Fibroblast of skin of right biceps (primary cell): ENCODE measurements around the gene SS18.

Experiments used
- DNase-seq: peaks from one replicate; pipeline ENCODE4 v3.0.0-alpha.2; 2013

SS18 gene

DNA sequence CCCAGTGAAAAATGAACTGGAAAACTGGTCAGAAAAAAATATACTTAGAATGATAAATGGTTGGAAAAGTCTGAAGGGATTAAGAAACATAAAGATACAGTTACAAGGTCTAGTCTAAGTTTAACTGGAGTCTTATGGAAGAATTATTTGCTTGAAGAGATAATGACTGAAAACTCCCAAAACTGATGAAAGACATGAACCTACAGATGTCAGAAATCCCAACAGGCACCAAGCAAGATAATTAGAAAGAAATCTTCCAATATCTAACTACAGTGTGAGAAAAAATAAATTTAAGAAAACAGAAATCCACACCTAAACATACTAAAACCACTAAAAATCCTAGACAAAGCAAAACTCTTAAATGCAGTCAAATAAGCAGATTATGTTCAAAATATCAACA is 19.4 kb downstream of the SS18 start:
- no peak for DNase-seq

GRCh38 chr18:26059357-26059756 is 31.1 kb downstream of the SS18 start:
- no peak for DNase-seq

DNA sequence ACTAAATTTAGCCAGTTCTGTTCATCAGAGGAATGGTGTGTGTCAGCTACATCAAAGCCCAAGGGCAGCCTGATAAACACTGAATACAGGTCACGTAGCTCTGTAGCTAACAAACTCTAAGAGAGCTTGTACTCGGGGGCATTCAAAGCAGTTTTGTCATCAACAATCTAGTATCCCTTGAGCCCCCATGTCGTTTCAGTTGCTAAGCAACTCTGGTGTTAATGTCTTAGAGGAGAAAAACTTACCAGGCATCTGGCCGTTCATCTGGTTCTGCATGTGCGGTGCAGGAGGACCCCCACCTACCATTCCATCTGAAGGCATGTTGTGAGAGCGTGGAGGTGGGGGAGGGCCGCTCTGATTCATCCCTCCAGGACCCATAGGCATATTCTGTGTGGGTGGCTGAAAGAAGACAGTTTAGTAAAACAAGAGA is 33.1 kb downstream of the SS18 start:
- peak; percentile 61 for DNase-seq

GRCh38 chr18:26056291-26056690 is 34.1 kb downstream of the SS18 start:
- peak; percentile 46 for DNase-seq

DNA sequence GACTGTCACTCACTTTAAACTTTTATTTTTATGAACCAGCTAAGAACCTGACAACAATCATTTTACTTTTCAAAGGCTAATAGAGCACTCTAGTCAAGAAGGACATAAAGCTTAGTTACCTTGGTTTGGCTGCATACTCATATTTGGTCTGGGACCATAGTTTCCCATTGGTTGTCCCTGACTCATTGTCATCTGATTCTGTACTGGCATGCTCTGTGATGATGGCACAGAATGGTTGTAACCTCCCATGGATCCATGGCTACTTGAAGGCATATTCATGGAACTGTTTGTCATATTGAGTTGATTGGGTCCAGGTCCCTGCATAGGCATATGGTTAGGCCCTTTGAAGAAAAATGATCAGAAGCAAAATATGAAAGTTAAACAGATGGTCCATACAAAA is 37.9 kb downstream of the SS18 start:
- DNase-seq, result peak; percentile 4

DNA sequence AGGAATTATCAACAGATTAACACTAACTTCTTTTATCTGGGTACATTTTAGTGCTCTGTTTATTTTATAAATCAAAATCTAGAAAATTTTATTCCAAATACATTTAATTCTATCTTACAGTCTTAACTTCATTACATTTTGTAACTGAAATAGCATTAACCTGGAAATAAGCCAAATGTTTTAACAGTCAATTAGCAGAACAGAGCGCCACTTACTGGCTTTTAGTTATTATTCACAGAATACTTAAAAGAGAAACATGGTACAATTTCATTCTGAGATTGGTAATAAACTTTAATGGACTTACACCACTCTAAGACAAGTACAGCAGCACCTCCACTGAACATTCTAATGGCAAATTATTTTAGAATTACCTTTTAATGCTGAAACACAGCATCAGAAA is 38.6 kb downstream of the SS18 start:
- no peak for DNase-seq

DNA sequence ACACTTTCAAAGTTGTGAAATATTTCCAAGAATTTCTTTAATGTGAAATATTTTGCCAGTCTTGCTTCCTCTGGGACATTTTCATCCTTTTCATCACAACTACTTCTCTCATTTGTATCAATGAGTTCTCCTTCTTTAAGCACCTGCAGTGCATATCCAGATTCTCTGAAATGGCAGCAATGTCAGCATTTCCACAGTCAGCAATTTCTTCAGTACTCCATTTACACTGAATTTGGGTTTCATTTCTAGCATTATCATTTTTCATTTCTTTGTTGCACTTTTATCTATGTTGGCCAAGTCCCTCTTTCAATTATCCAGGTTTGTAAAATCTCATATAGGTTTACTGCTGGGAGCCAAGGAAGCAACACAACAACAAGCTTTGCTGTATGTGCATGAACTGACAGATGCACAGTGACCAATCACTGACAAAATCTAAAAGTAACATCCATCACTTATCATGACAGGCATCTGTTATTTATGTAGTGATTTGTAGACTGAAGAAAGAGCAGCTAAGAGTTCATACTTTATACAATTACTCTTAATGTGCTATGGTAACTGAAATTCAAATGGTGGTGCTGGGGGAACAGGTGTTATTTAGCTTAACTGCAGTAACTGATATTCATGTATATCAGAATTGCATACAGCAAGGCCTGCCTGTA is 43.9 kb downstream of the SS18 start:
- no peak for DNase-seq

DNA sequence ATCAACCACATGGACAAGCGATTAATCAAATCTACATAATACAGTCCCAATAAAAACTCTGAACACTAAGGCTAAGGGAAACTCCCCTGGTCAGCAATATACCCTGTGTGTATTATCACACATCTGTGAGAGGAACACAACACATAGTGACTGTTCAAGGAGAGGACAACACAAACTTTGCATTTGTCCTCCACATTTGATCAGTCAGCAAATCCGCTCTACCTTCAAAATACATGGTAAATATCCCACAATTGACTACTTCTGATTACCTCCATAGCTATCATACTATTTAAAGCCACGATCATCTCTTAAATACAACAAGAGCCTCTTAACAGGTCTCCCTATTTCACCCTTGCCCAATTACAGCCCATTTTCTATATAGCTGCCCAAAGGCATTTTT is 45.6 kb downstream of the SS18 start:
- no peak for DNase-seq

GRCh38 chr18:26040051-26040656 is 50.3 kb downstream of the SS18 start:
- DNase-seq, result no peak

DNA sequence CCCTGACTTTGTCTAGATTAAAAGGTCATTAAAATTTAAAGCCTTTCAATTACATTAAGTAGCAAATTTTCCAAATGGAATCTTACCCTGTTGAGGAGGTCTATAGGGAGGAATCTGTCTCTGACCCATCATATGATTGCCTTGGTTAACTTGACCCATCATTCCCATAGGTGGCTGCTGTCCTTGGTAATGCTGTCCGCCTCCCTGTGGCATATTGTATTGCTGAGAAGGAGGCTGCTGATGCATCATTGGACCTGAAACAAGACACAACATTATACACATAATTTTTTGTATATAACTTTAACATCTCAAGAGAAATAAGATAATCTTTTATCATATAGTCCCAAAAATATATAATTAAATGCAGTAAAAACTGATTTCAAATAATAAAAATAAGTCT is 51.2 kb downstream of the SS18 start:
- DNase-seq, result no peak

DNA sequence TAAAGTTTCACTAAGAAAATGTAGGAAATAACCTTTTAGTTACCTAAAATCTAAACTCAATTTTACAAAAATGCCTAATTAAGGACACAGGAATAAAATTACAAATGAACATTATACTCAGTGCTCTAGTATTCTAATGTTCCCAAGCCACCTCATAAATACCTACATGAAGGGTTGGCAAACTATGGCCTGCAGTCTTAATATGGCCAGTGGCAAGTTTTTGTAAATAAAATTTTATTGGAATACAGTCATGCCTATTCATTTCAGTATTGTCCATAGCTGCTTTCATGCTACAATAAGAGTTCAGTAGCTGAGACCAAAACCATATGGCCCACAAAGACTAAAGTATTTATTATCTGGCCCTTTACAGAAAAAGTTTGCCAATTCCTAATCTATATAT is 53.8 kb downstream of the SS18 start:
- DNase-seq, result no peak

- no peak for DNase-seq
Measured at GRCh38 chr18:26034850-26035497, 55.4 kb downstream of the SS18 start.

DNA sequence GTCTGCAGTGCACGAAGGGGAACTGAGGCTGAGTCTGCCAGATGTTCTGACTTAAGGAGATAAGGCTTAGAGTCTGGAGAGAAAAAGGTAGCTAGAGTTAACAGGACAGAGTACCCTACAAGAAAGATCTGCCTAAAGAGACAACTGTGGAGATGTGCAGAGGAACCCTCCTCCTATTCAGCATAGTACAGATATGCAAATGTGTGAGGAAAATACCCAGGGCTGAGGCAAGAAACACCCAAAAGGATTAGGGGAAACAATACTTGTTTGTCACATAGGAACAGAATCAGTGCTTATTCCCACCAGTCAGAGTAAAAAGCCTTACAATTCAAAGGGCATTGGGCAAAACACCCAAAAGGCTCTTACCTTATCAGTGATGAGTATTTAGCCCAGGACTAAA is 67.8 kb downstream of the SS18 start:
- DNase-seq, result no peak

- no peak for DNase-seq
Measured at GRCh38 chr18:26021061-26021754, 69.2 kb downstream of the SS18 start.

GRCh38 chr18:26017929-26018328 is 72.5 kb downstream of the SS18 start:
- DNase-seq, result no peak

DNA sequence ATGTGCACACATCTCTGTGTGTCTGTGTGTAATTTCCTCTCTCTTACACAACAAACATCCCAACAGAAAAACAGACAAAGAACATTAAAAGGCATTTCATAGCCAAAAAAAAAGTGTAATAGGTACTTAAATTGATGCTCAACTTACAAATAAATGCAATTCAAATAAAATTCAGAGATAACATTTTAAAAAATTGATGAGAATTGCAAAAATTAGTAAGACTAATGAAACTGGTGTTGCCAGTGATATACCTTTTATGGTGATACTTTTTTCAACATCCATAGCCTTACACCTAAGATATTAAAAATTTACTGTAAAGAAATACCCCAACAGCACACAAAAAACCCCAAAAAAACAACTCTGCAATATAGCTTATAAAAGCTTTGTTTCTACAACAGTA is 76.0 kb downstream of the SS18 start:
- no peak for DNase-seq

DNA sequence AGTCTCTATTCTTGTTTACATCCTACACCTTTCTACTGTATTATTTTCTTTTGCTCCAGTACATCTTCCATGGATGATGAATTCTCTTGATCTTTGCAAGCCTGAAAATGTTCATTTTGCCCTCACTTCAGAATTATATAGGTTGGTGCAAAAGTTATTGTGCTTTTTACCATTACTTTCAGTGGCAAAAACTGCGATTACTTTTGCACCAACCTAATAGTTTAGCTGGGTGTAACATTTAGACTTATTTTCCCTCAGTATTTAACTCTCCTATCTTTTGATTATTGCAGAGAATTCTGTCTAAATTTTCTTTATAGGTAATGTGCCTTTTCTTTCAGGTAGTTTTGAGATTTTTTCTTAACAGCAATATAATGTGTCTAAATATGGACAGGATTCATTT is 81.8 kb downstream of the SS18 start:
- DNase-seq, result no peak

DNA sequence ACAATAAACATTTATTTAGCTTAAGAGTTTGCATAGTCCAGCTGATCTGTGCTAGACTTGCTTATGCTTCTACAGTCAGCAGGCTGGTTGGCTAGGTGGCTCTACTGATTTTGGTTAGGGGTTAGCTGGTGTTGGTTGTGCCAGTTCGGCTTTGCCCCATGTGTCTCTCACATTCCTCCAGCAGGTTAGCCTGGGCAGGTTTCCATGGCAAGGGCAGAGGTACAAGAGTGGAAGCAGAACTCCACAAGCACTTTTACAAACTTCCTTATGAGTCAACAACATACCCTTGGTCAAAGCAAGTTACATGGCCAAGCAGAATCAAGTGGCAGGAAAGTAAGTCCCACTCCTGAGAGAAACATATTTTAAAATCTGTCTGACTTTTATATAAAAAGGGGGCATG is 82.3 kb downstream of the SS18 start:
- DNase-seq, result no peak

DNA sequence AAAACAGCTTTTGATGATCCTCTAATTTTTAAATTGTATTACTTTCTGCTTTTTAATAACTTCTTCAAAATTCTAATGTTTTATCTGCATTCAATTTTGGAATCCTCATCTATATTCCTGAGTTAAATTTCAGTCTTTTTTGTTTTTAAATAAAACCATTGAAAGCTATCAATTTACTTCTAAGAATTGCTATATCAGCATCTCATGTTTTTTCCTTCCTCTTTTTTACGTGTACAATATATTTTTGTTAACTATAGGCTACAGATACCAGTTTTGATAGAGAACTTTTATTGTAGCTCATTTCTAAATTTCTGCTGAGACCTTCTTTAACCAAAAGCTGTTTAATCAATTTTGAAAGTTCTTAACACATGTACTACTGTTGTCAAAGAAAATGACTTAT is 84.5 kb downstream of the SS18 start:
- no peak for DNase-seq

- DNase-seq, result no peak
Measured at GRCh38 chr18:26004832-26005231, 85.6 kb downstream of the SS18 start.

DNA sequence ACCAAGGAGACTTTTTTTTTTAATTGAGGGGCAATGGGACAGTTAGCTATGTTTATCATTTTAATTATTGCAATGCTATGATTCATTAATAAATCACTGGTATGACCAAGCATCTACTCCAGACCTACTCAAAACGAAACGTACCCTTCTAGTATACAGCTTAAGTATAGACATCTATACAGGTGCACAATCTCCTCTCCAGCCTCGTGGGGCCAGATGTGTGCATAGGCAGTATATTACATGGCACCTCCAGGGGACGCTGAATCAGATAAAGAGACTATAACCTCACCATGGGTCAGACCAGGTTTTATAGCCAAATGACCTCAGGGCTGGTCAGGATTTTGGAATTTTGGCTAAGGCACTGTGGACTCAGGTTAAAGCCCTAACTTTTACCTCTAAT is 86.6 kb downstream of the SS18 start:
- DNase-seq, result no peak

- DNase-seq, result no peak
Measured at GRCh38 chr18:26003356-26003755, 87.1 kb downstream of the SS18 start.

DNA sequence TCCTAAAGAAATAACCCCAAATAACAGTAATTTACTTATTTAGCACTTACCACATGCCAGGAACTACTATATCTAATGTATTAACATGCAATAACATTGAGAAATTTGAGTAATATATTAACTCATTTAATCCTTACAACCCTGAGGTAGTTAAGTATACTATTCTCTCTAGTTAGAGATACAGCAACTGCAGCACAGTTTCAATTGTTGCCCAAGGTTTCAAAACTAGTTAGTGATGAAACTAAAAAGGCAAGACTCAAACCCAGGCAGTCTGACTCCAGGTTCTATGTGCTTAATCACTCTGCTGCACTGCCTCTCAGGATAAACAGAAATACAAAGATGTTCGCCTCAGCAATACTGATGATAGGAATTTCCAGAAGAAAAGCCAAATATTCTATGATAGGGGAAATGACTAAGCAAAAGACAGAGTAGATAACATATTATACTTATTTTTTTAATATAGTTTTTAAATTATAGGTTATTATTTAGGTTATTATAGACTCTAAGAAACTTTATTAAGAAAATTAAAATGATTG is 88.0 kb downstream of the SS18 start:
- DNase-seq, result no peak

DNA sequence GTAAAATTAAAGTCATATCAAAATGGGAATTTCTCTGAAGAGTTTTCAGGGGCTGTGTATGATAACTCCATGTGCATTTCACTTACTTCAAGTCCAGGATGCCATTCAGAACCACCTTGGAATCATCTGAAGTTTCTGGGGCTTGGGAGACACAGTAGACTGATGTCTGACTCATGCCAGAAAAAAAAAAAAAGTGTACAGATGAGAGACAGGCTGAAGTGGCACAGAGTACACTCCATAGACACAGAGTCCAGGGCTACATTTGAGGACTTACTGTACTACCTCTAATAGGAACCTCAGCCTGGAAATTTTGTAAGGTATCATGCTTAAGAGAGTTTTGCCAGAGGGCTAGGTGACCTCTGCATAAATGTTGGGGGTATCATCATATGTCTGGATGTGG is 92.0 kb downstream of the SS18 start:
- no peak for DNase-seq
